Tibial nerve (tissue), 4 donors: ENCODE results near the gene GJA4. TPM values are rescaled to one million over a fixed set of nuclear protein-coding genes. Genes with fewer than 3 reads are reported as not detected.

Source experiments
- DNase-seq, 2 donors: peaks; one replicate each; pipeline ENCODE4 v3.0.0-alpha.2; 2019; ENCODE audit warnings: low spot score in 2 of 2
- H3K27ac ChIP-seq, 4 donors: fragments of 200-600 bp; sonication (generic) in 3 of 4; one replicate each; pipeline ENCODE4 v1.5.1; 2017 to 2019; ENCODE audit warnings: mild to moderate bottlenecking in 1 of 4
- H3K27me3 ChIP-seq, 2 donors: fragments of 200-600 bp; sonication (generic) in 1 of 2; one replicate each; pipeline versions ENCODE4 v1.5.1 to v1.6.0; 2017 to 2019
- H3K36me3 ChIP-seq, 3 donors: fragments of 200-600 bp; sonication (generic); one replicate each; pipeline ENCODE4 v1.5.1; 2018 to 2019
- H3K4me1 ChIP-seq, 4 donors: fragments of 200-600 bp; sonication (generic) in 3 of 4; one replicate each; pipeline ENCODE4 v1.5.1; 2017 to 2019
- H3K4me3 ChIP-seq, 4 donors: fragments of 200-600 bp; sonication (generic) in 3 of 4; one replicate each; pipeline ENCODE4 v1.5.1; 2017 to 2019; ENCODE audit warnings: mild to moderate bottlenecking in 1 of 4, moderate library complexity in 1 of 4
- H3K9me3 ChIP-seq, 4 donors: fragments of 200-600 bp; sonication (generic) in 3 of 4; one replicate each; pipeline ENCODE4 v1.5.1; 2017 to 2019
- EP300 ChIP-seq, 2 donors: sonication (generic); formaldehyde crosslinking; IDR thresholded peaks; one replicate each; pipeline ENCODE4 v1.6.1; 2017; ENCODE audit warnings: antibody characterized with exemption in 2 of 2, mild to moderate bottlenecking in 1 of 2
- POLR2A ChIP-seq, 2 donors: fragments of 450-650 bp; IDR thresholded peaks; one replicate each; pipeline ENCODE4 v1.6.1; 2017; ENCODE audit warnings: antibody characterized with exemption in 2 of 2, mild to moderate bottlenecking in 2 of 2, moderate library complexity in 2 of 2
- WGBS, 2 donors: methylation state at CpG; one replicate each; pipeline ENCODE4 v1.1.5; 2018; 5-methylcytosine and 5-hydroxymethylcytosine counted together
- total RNA-seq, 4 donors: library from RNA; depleted of rRNA; stranded (reverse); fragments of >200 nt; gene quantifications; one replicate each; pipeline ENCODE4 v1.1.0, GENCODE V29; 2016
- TF ChIP-seq, protein P1 (sequence below), 5 experiments: fragments of 200-600 bp in 3 of 5; fragments of 450-650 bp in 2 of 5; sonication (generic) in 3 of 5; IDR thresholded peaks; one replicate each; pipeline ENCODE4 v1.5.1; 2016 to 2019; ENCODE audit warnings: antibody characterized with exemption in 5 of 5, mild to moderate bottlenecking in 3 of 5, moderate library complexity in 2 of 5

The GJA4 gene
- total RNA-seq, 4 donors from 2014 or later, result 20.3 to 65.1 (median 37.2) TPM

DNA sequence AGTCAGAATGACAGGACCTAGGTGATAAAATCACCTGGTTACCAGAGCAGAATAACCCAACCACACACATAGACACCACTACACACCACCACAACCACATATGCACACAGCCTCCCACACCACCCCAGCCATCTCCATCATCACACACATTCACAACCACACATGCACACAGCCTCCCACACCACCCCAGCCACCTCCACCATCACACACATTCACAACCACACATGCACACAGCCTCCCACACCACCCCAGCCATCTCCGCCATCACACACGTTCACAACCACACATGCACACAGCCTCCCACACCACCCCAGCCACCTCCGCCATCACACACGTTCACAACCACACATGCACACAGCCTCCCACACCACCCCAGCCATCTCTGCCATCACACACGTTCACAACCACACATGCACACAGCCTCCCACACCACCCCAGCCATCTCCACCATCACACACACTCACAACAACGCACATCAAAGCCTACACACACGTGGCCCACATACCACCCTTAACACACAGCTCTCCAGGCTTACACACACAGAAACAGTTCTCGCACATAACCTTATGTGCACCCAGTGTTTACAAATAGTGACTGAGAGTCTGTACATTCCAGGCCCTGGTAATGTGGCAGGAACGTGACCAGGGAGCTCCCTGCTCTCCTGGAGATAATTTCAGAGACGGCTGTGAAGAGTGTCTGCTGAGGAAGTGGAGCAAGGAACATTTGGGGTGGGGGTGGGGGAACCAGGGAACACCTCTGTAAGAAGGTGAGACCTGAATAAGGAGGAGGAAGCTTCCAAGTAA is 15.1 kb upstream of the GJA4 start:
- TF ChIP-seq, protein P1, sequence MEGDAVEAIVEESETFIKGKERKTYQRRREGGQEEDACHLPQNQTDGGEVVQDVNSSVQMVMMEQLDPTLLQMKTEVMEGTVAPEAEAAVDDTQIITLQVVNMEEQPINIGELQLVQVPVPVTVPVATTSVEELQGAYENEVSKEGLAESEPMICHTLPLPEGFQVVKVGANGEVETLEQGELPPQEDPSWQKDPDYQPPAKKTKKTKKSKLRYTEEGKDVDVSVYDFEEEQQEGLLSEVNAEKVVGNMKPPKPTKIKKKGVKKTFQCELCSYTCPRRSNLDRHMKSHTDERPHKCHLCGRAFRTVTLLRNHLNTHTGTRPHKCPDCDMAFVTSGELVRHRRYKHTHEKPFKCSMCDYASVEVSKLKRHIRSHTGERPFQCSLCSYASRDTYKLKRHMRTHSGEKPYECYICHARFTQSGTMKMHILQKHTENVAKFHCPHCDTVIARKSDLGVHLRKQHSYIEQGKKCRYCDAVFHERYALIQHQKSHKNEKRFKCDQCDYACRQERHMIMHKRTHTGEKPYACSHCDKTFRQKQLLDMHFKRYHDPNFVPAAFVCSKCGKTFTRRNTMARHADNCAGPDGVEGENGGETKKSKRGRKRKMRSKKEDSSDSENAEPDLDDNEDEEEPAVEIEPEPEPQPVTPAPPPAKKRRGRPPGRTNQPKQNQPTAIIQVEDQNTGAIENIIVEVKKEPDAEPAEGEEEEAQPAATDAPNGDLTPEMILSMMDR (IDR thresholded peaks at IDR 0.05), result no peak
- TF ChIP-seq EP300 (IDR thresholded peaks at IDR 0.05), result no peak
- no peak for TF ChIP-seq POLR2A (IDR thresholded peaks at IDR 0.05)
- Histone ChIP-seq H3K27ac (no peak overlapping the region), H3K4me3 (no peak overlapping the region), H3K9me3 (no peaks in the 10 kb centered on the region), H3K27me3 (peaks cover 0 to 51% of the 10 kb centered on the region in 2 donors), H3K4me1 (peaks cover 0 to 14% (median 5%) of the 10 kb centered on the region in 4 donors), H3K36me3 (no peaks in the 10 kb centered on the region)
- no peak for DNase-seq
- WGBS, 2 donors, result 54 to 58% methylated on average over 10 of the region's 10 CpGs

DNA sequence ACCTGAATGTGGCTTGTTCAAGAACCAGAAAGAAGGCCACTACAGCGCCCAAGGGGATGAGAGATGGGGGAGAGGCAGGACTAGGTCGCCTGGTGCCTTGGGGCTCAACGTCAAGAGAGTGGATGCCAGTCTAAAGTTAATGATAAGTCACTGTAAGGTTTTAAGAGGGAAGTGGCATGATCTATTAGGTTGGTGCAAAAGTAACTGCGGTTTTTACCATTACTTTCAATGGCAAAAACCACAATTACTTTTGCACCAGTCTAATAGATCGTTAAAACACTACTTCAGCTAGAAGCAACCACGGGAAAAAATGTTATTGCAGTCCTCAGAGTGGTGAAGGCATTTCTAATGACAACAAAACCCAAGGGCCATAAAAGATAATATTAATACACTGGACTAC is 14.4 kb upstream of the GJA4 start:
- Histone ChIP-seq H3K9me3 (no peaks in the 10 kb centered on the region), H3K36me3 (no peaks in the 10 kb centered on the region), H3K4me1 (peaks cover 0 to 14% (median 5%) of the 10 kb centered on the region in 4 donors), H3K27ac (no peak overlapping the region), H3K27me3 (peaks cover 0 to 57% of the 10 kb centered on the region in 2 donors), H3K4me3 (no peak overlapping the region)
- 67 to 73% methylated on average over 6 of the region's 6 CpGs for WGBS, 2 donors
- DNase-seq, result no peak
- TF ChIP-seq EP300 (IDR thresholded peaks at IDR 0.05), result no peak
- TF ChIP-seq, protein P1 (IDR thresholded peaks at IDR 0.05), result no peak
- TF ChIP-seq POLR2A (IDR thresholded peaks at IDR 0.05), result no peak

DNA sequence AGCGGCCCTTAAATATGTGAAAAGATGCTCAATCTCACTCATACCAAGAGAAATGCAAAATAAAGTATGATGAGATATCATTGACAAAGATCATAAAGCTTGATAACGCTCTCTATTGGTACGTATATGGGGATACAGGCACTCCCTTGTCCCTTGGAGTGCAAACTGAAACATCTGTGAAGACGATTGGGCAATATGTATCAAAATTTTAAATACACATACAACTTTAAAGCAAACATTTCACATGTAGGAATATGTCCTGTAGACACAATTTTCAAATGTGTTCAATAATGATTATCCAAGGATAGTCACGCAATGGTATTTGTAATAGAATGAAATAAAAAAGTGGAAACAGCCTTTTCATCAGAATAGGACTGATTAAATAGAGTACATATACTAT is 13.8 kb upstream of the GJA4 start:
- peaks cover 0 to 62% of the 10 kb centered on the region in 2 donors for H3K27me3 ChIP-seq
- no peak overlapping the region for H3K27ac ChIP-seq
- 81 to 85% methylated on average over 5 of the region's 5 CpGs for WGBS, 2 donors
- H3K4me1 ChIP-seq, result peaks cover 0 to 14% (median 5%) of the 10 kb centered on the region in 4 donors
- TF ChIP-seq EP300 (IDR thresholded peaks at IDR 0.05) (no peak), POLR2A (IDR thresholded peaks at IDR 0.05) (no peak)
- TF ChIP-seq, protein P1 (IDR thresholded peaks at IDR 0.05), result no peak
- no peaks in the 10 kb centered on the region for H3K9me3 ChIP-seq
- H3K36me3 ChIP-seq, result no peaks in the 10 kb centered on the region
- no peak for DNase-seq
- no peak overlapping the region for H3K4me3 ChIP-seq

DNA sequence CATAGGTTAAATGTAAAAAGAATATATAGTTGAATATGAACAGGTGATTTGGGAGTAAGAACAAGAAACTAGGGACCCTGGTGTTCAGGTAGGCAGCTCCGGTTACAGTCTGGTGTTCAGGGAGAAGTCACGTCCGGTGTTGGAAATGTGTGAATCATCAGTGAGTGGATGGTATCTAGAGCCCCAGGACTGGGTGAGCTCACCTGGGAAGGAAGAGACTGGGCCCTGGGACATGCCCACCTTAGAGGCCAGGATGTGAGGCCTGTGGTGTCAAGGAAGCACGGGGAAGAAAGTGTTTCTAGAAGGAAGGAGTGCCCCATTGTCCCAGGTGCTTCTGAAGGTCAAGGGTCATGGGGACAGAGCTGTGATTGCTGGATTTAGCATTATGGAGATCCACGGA is 13.3 kb upstream of the GJA4 start:
- TF ChIP-seq EP300 (IDR thresholded peaks at IDR 0.05) (no peak), POLR2A (IDR thresholded peaks at IDR 0.05) (no peak)
- TF ChIP-seq, protein P1 (IDR thresholded peaks at IDR 0.05), result no peak
- H3K4me3 ChIP-seq, result no peak overlapping the region
- H3K27ac ChIP-seq, result no peak overlapping the region
- peaks cover 0 to 62% of the 10 kb centered on the region in 2 donors for H3K27me3 ChIP-seq
- peaks cover 0 to 14% (median 5%) of the 10 kb centered on the region in 4 donors for H3K4me1 ChIP-seq
- H3K36me3 ChIP-seq, result no peaks in the 10 kb centered on the region
- no peaks in the 10 kb centered on the region for H3K9me3 ChIP-seq
- 76 to 77% methylated on average over 5 of the region's 5 CpGs for WGBS, 2 donors
- DNase-seq, result no peak

DNA sequence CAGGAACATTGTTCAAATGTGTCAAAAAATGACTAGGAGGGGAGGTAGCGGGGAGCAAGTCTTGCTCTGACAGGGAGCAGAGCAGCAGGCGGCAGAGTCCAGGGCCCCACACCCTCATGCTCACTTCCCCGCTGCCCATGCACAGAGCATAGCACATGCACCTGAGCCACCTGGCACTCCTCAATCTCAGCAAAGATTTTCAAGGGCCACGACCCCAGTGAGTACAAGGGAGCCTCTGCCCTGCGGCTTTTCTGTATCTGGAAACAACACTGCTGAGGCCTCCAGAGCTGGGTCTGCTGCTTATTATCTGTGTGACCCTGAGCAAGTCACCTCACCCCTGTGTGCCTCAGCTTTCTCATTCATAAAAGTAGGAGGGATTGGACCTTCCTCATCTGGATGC is 12.8 kb upstream of the GJA4 start:
- peaks cover 0 to 62% of the 10 kb centered on the region in 2 donors for H3K27me3 ChIP-seq
- H3K4me3 ChIP-seq, result no peak overlapping the region
- TF ChIP-seq, protein P1 (IDR thresholded peaks at IDR 0.05), result no peak
- no peak for TF ChIP-seq POLR2A (IDR thresholded peaks at IDR 0.05)
- no peak for TF ChIP-seq EP300 (IDR thresholded peaks at IDR 0.05)
- 77 to 85% methylated on average over 5 of the region's 5 CpGs for WGBS, 2 donors
- peaks cover 0 to 14% (median 5%) of the 10 kb centered on the region in 4 donors for H3K4me1 ChIP-seq
- H3K36me3 ChIP-seq, result no peaks in the 10 kb centered on the region
- no peak overlapping the region for H3K27ac ChIP-seq
- DNase-seq, result no peak
- no peaks in the 10 kb centered on the region for H3K9me3 ChIP-seq
